A549 treated with GW870086 at 1 μM for 4 hours (cell line): Measurements from ENCODE around the gene PSMB11. TPM values are rescaled to one million over a fixed set of nuclear protein-coding genes. Genes with fewer than 3 reads are reported as not detected.

Experiments
- total RNA-seq: library from RNA; stranded (reverse); fragments of 200-300 nt; extraction: Qiagen RNA extraction; gene quantifications from 5 replicates; pipeline ENCODE4 v1.2.3, GENCODE V29; 2022; ENCODE audit warnings: low read depth

PSMB11 gene
- total RNA-seq = not detected in 5 replicates

GRCh38 chr14:23042162-23042965 lies at the start of gene PSMB11:
TSS of gene PSMB11 (plus strand) at chr14:23042212. CDS start at chr14:23042226, 14 bp downstream.

GRCh38 chr14:23009939-23010726 lies 31.9 kb upstream of the PSMB11 start, which contains the start of gene C14orf93:
TSS of gene C14orf93 (minus strand) at chr14:23010143. CDS start at chr14:22999023, 11,120 bp downstream.

GRCh38 chr14:23034498-23035302 lies 7.3 kb upstream of the PSMB11 start, which contains the start of gene PSMB5:
TSS of gene PSMB5 (minus strand) at chr14:23034900. CDS start at chr14:23034881, 19 bp downstream.

GRCh38 chr14:23056956-23057756 lies 15.1 kb downstream of the PSMB11 start, which contains the start of gene CDH24:
TSS of gene CDH24 (minus strand) at chr14:23057520. CDS start at chr14:23055733, 1,787 bp downstream.

Other genes starting within 250 kb of the PSMB11 start
- gene SLC7A7, start 226.8 kb upstream of the PSMB11 start, total RNA-seq = 18.5 to 20.1 TPM (median 18.8 TPM) in 5 replicates
- gene MRPL52, start 212.3 kb upstream of the PSMB11 start, total RNA-seq = 141 to 243 TPM (median 196 TPM) in 5 replicates
- gene MMP14, start 205.6 kb upstream of the PSMB11 start, total RNA-seq = 0.45 to 0.86 TPM (median 0.57 TPM) in 5 replicates
- gene LRP10, start 170.5 kb upstream of the PSMB11 start, total RNA-seq = 64.7 to 80.7 TPM (median 78.3 TPM) in 5 replicates
- 0.28 to 0.62 TPM (median 0.40 TPM) in 5 replicates for gene REM2, start 159.0 kb upstream of the PSMB11 start, total RNA-seq
- gene RBM23, start 123.1 kb upstream of the PSMB11 start, total RNA-seq = 53.5 to 62.2 TPM (median 57.6 TPM) in 5 replicates
- gene PRMT5, start 112.8 kb upstream of the PSMB11 start, total RNA-seq = 102 to 112 TPM (median 109 TPM) in 5 replicates
- gene HAUS4, start 85.1 kb upstream of the PSMB11 start, total RNA-seq = 35.8 to 39.0 TPM (median 37.2 TPM) in 5 replicates
- gene AJUBA, start 59.7 kb upstream of the PSMB11 start, total RNA-seq = 29.2 to 36.9 TPM (median 32.6 TPM) in 5 replicates
- gene C14orf93, start 32.1 kb upstream of the PSMB11 start, total RNA-seq = 2.3 to 3.7 TPM (median 3.5 TPM) in 5 replicates
- gene PSMB5, start 7.3 kb upstream of the PSMB11 start, total RNA-seq = 298 to 333 TPM (median 316 TPM) in 5 replicates
- 3.0 to 4.5 TPM (median 4.3 TPM) in 5 replicates for gene CDH24, start 15.3 kb downstream of the PSMB11 start, total RNA-seq
- 90.7 to 99.8 TPM (median 94.7 TPM) in 5 replicates for gene ACIN1, start 52.9 kb downstream of the PSMB11 start, total RNA-seq
- gene C14orf119, start 53.3 kb downstream of the PSMB11 start, total RNA-seq = 82.2 to 117 TPM (median 99.3 TPM) in 5 replicates
- not detected in 5 replicates for gene CIROP, start 62.8 kb downstream of the PSMB11 start, total RNA-seq
- not detected in 5 replicates for gene CEBPE, start 77.0 kb downstream of the PSMB11 start, total RNA-seq
- 0.82 to 2.4 TPM (median 1.2 TPM) in 5 replicates for gene SLC7A8, start 141.4 kb downstream of the PSMB11 start, total RNA-seq
- not detected in 5 replicates for gene RNF212B, start 195.7 kb downstream of the PSMB11 start, total RNA-seq
- 5.4 to 9.4 TPM (median 8.3 TPM) in 5 replicates for gene HOMEZ, start 243.9 kb downstream of the PSMB11 start, total RNA-seq